DOHH2 (cell line): ENCODE measurements around the gene JOSD2.

ENCODE experiments used
- CTCF ChIP-seq: fragments of 200-600 bp; sonication (generic); IDR thresholded peaks from one replicate; pipeline ENCODE4 v1.5.1; 2014; ENCODE audit warnings: antibody characterized with exemption, mild to moderate bottlenecking, low read depth, low read length; ENCODE audit not compliant: poor library complexity, severe bottlenecking
- EZH2phosphoT487 ChIP-seq: fragments of 200-600 bp; sonication (generic); IDR thresholded peaks from 2 replicates; pipeline ENCODE4 v1.6.1; 2017; ENCODE audit warnings: borderline replicate concordance, mild to moderate bottlenecking, antibody characterized with exemption, low read length, moderate library complexity, mixed read lengths

- TF ChIP-seq CTCF (no peak), EZH2phosphoT487 (no peak)
Measured at GRCh38 chr19:50459067-50459456, 51.9 kb downstream of the JOSD2 start.
